ENCODE data around the gene NFIB. TPM values are rescaled to one million over a fixed set of nuclear protein-coding genes. Genes with fewer than 3 reads are reported as not detected.

Gene NFIB
- total RNA-seq, 1 donor from 2014 or later, result 76.4 TPM

GRCh38 chr9:14061936-14062585, 251.9 kb downstream of the NFIB start:
- no peaks in the 10 kb centered on the region for H3K9me3 Mint-ChIP-seq
- H3K27me3 Mint-ChIP-seq, result no peaks in the 10 kb centered on the region
- TF ChIP-seq, protein P1, sequence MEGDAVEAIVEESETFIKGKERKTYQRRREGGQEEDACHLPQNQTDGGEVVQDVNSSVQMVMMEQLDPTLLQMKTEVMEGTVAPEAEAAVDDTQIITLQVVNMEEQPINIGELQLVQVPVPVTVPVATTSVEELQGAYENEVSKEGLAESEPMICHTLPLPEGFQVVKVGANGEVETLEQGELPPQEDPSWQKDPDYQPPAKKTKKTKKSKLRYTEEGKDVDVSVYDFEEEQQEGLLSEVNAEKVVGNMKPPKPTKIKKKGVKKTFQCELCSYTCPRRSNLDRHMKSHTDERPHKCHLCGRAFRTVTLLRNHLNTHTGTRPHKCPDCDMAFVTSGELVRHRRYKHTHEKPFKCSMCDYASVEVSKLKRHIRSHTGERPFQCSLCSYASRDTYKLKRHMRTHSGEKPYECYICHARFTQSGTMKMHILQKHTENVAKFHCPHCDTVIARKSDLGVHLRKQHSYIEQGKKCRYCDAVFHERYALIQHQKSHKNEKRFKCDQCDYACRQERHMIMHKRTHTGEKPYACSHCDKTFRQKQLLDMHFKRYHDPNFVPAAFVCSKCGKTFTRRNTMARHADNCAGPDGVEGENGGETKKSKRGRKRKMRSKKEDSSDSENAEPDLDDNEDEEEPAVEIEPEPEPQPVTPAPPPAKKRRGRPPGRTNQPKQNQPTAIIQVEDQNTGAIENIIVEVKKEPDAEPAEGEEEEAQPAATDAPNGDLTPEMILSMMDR (conservative IDR thresholded peaks at IDR 0.05), result no peak
- DNase-seq (ENCODE audit: extremely low spot score, unreplicated experiment), result no peak
- H3K4me1 Mint-ChIP-seq (ENCODE audit: unreplicated experiment), result peaks cover 39% of the 10 kb centered on the region
- no peak overlapping the region for H3K4me3 Mint-ChIP-seq
- no peak overlapping the region for H3K27ac Mint-ChIP-seq
- no peaks in the 10 kb centered on the region for H3K36me3 Mint-ChIP-seq

DNA sequence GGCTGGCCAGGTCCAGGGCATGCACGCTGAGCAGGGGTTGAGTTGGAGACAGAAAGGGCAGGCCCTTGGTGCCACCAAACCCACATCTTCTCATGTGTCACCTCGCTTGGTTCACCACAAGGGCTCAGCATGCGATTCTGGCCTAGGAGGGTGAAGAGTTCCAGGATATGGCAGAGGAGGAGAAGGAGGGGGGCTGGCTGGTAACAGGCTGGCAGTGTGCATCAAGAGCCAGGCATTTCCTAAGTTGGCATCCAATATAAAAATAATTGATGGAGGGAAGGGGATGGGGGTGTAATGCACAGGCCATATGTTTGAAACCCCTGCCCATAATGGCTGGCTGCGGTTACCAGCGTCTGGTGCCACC, 255.6 kb downstream of the NFIB start:
- H3K4me1 Mint-ChIP-seq (ENCODE audit: unreplicated experiment), result peaks cover 56% of the 10 kb centered on the region
- DNase-seq (ENCODE audit: extremely low spot score, unreplicated experiment), result no peak
- TF ChIP-seq, protein P1 (conservative IDR thresholded peaks at IDR 0.05), result no peak
- H3K36me3 Mint-ChIP-seq, result peaks cover 5% of the 10 kb centered on the region
- H3K27me3 Mint-ChIP-seq, result no peaks in the 10 kb centered on the region
- H3K9me3 Mint-ChIP-seq, result no peaks in the 10 kb centered on the region
- no peak overlapping the region for H3K27ac Mint-ChIP-seq
- peak overlapping the region; percentile 48 for H3K4me3 Mint-ChIP-seq

DNA sequence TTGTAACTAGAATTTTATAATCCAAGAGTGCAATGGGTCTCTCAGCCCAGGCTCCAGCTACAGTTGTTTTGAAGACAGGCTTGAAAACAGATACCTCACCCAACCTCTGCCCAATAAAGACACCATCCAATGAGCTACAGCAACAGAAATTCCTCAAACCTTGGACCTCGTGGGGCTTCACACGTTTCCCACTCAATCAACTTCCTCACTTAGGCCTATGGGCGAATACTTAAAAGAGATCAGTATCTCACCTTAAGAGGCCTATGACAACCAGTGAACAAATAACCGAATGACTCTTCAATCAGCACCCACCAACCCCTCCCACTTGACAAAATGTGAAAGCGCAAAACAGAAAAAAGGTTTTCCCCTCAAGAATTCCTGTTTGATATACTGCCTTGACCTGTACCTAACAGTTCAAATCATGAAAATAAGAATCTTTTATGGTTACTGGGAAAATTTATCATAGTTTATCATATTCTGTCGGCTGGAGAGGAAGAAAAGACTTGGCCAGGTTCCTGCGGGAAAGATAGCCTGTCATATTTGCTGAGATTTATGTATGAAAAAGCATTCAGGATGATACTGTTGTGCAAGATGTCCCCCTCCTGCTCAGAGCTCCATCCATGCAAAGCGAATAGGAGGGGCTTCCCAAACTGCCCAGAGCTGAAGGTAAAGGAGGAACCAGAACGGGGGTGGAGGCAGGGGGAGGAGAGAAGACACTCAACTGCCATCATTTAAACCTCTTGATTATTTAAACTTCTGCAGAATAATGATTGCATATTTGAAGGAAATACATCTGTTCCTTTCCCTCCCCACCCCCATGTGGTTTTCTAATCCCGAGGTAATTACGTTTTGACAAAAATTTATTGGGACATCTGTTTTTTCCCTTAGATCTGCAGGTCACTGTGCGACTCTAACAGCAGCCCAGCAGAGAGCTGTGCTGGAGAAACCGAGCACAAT, 256.3 kb downstream of the NFIB start:
- H3K36me3 Mint-ChIP-seq, result peaks cover 5% of the 10 kb centered on the region
- TF ChIP-seq, protein P1 (conservative IDR thresholded peaks at IDR 0.05), result no peak
- DNase-seq (ENCODE audit: extremely low spot score, unreplicated experiment), result no peak
- peaks cover 53% of the 10 kb centered on the region for H3K4me1 Mint-ChIP-seq (ENCODE audit: unreplicated experiment)
- no peaks in the 10 kb centered on the region for H3K27me3 Mint-ChIP-seq
- H3K4me3 Mint-ChIP-seq, result peak overlapping the region; percentile 48
- peak overlapping the region; percentile 33 for H3K27ac Mint-ChIP-seq
- peaks cover 2% of the 10 kb centered on the region for H3K9me3 Mint-ChIP-seq

DNA sequence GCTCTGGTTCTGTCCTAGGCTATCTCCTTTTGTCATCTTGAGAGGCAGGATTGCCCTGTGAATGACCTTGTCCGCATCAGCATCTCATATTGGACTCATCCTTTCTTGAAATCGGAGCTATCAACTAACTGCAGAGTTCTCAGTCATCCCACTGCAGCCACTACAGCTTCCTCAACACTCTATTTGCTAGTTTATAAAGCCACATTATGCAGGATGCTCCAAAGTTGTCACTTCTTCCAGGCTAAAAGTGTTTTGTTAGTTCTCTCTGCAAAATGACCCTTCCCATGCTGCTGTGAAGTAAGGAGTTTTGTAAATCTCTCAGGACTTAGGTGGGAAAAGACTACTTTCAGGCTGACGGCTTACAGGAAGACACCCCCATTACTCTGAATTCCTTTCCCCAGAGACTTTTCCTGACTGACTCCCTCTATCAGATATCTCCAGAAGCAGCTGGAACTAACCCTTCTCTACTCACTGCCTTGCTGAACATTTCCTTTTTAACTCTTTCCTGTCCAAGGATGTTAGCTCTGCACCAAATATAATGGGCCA, 257.6 kb downstream of the NFIB start:
- DNase-seq (ENCODE audit: extremely low spot score, unreplicated experiment), result no peak
- Mint-ChIP-seq H3K4me3 (peak overlapping the region; percentile 28), H3K27me3 (no peaks in the 10 kb centered on the region), H3K36me3 (peaks cover 5% of the 10 kb centered on the region), H3K27ac (peak overlapping the region; percentile 7), H3K9me3 (peaks cover 6% of the 10 kb centered on the region), H3K4me1 (ENCODE audit: unreplicated experiment) (peaks cover 55% of the 10 kb centered on the region)
- TF ChIP-seq, protein P1 (conservative IDR thresholded peaks at IDR 0.05), result no peak

DNA sequence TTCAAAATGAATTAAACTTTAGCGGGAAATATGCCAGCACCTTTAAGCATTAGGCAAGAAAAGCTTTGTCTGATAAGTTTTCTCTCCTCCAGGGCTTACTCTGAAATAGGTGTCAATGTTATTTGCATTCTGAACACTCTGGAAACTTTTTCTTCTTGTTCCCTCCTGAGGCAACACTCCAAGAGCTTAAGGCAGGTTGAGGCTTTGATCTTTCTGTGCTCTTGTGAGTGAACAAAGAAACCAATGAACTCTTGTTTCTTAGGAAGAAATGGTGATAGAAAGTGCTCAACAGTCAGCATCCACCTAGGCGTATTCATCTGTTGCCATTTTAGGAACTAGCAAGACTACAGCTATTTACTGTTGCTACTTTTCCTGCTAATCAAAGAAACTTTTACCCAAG, 259.8 kb downstream of the NFIB start:
- DNase-seq (ENCODE audit: extremely low spot score, unreplicated experiment), result no peak
- peaks cover 6% of the 10 kb centered on the region for H3K9me3 Mint-ChIP-seq
- H3K27ac Mint-ChIP-seq, result no peak overlapping the region
- TF ChIP-seq, protein P1 (conservative IDR thresholded peaks at IDR 0.05), result no peak
- H3K36me3 Mint-ChIP-seq, result peaks cover 5% of the 10 kb centered on the region
- H3K4me1 Mint-ChIP-seq (ENCODE audit: unreplicated experiment), result peaks cover 45% of the 10 kb centered on the region
- H3K4me3 Mint-ChIP-seq, result no peak overlapping the region
- H3K27me3 Mint-ChIP-seq, result no peaks in the 10 kb centered on the region
